ENCODE measurements around the gene GFRA1.
"Not testable (repeated sequence)": the region's sequence is repeated elsewhere in the genome, so short reads cannot be mapped to it uniquely, and the experiment has no call there.

The GFRA1 gene

GRCh38 chr10:116049158-116049973 is 223.6 kb downstream of the GFRA1 start:
- no peak for DNase-seq (ENCODE audit: low read depth, low spot score)
- H3K27ac ChIP-seq = no peak overlapping the region

GRCh38 chr10:116045366-116046356 is 227.3 kb downstream of the GFRA1 start:
- no peak for DNase-seq (ENCODE audit: low read depth, low spot score)
- H3K27ac ChIP-seq = no peak overlapping the region

GRCh38 chr10:116044801-116045248 is 228.2 kb downstream of the GFRA1 start:
- no peak overlapping the region for H3K27ac ChIP-seq
- no peak for DNase-seq (ENCODE audit: low read depth, low spot score)

GRCh38 chr10:116043861-116044260 is 229.1 kb downstream of the GFRA1 start:
- no peak overlapping the region for H3K27ac ChIP-seq
- DNase-seq (ENCODE audit: low read depth, low spot score) = no peak

- H3K27ac ChIP-seq = no peak overlapping the region
- DNase-seq (ENCODE audit: low read depth, low spot score) = no peak
Measured at GRCh38 chr10:116043304-116043703, 229.7 kb downstream of the GFRA1 start.

GRCh38 chr10:116041948-116042347 is 231.1 kb downstream of the GFRA1 start:
- DNase-seq (ENCODE audit: low read depth, low spot score) = no peak
- no peak overlapping the region for H3K27ac ChIP-seq

- no peak for DNase-seq (ENCODE audit: low read depth, low spot score)
- H3K27ac ChIP-seq = no peak overlapping the region
Measured at GRCh38 chr10:116039612-116040011, 233.4 kb downstream of the GFRA1 start.

- H3K27ac ChIP-seq = no peak overlapping the region
- DNase-seq (ENCODE audit: low read depth, low spot score) = no peak
Measured at GRCh38 chr10:116038259-116038658, 234.7 kb downstream of the GFRA1 start.

- not testable (repeated sequence) for H3K27ac ChIP-seq; DNase-seq (ENCODE audit: low read depth, low spot score)
Measured at GRCh38 chr10:116035406-116035805, 237.6 kb downstream of the GFRA1 start.

- no peak overlapping the region for H3K27ac ChIP-seq
- no peak for DNase-seq (ENCODE audit: low read depth, low spot score)
Measured at GRCh38 chr10:116030576-116030975, 242.4 kb downstream of the GFRA1 start.

- H3K27ac ChIP-seq = no peak overlapping the region
- no peak for DNase-seq (ENCODE audit: low read depth, low spot score)
Measured at GRCh38 chr10:116029826-116030225, 243.2 kb downstream of the GFRA1 start.

GRCh38 chr10:116027355-116027754 is 245.7 kb downstream of the GFRA1 start:
- DNase-seq (ENCODE audit: low read depth, low spot score) = no peak

GRCh38 chr10:116026725-116027124 is 246.3 kb downstream of the GFRA1 start:
- no peak overlapping the region for H3K27ac ChIP-seq
- no peak for DNase-seq (ENCODE audit: low read depth, low spot score)

More at GRCh38 chr10:116027355-116027754, 245.7 kb downstream of the GFRA1 start:
- no peak overlapping the region for H3K27ac ChIP-seq

GRCh38 chr10:116026315-116026714 is 246.7 kb downstream of the GFRA1 start:
- no peak for DNase-seq (ENCODE audit: low read depth, low spot score)
- H3K27ac ChIP-seq = no peak overlapping the region

GRCh38 chr10:116024271-116024878 is 248.6 kb downstream of the GFRA1 start:
- H3K27ac ChIP-seq = no peak overlapping the region

GRCh38 chr10:116017405-116017804 is 255.6 kb downstream of the GFRA1 start:
- DNase-seq (ENCODE audit: low read depth, low spot score) = no peak
- H3K27ac ChIP-seq = no peak overlapping the region

More at GRCh38 chr10:116024271-116024878, 248.6 kb downstream of the GFRA1 start:
- DNase-seq (ENCODE audit: low read depth, low spot score) = no peak

- DNase-seq (ENCODE audit: low read depth, low spot score) = no peak
- no peak overlapping the region for H3K27ac ChIP-seq
Measured at GRCh38 chr10:116015583-116016333, 257.2 kb downstream of the GFRA1 start.

- no peak for DNase-seq (ENCODE audit: low read depth, low spot score)
- no peak overlapping the region for H3K27ac ChIP-seq
Measured at GRCh38 chr10:116014871-116015582, 258.0 kb downstream of the GFRA1 start.

- DNase-seq (ENCODE audit: low read depth, low spot score) = no peak
- no peak overlapping the region for H3K27ac ChIP-seq
Measured at GRCh38 chr10:116014326-116014725, 258.7 kb downstream of the GFRA1 start.
